Hindlimb muscle (tissue), 1 donor: ENCODE results near the gene EPYC. TPM values are rescaled to one million over a fixed set of nuclear protein-coding genes. Genes with fewer than 3 reads are reported as not detected.

Experiments
- DNase-seq: peaks from one replicate; pipeline ENCODE4 v3.0.0-alpha.2; 2013
- polyA plus RNA-seq: library from polyadenylated mRNA; unstranded; fragments of 120-200 nt; gene quantifications from one replicate; pipeline ENCODE4 v1.2.1, GENCODE V29; 2013; ENCODE audit not compliant: insufficient read length

Gene EPYC
- not detected for polyA plus RNA-seq

- DNase-seq = no peak
Measured at GRCh38 chr12:91004872-91005271, at the start of gene EPYC. Gene EPYC, minus strand, starts transcription at chr12:91004972. Its CDS starts 2,407 bp downstream, at chr12:91002565.

GRCh38 chr12:91053951-91054715, 49.4 kb upstream of the EPYC start:
- DNase-seq = peak; percentile 94

- no peak for DNase-seq
Measured at GRCh38 chr12:91052026-91052425, 47.3 kb upstream of the EPYC start.

- DNase-seq = no peak
Measured at GRCh38 chr12:91044586-91044985, 39.8 kb upstream of the EPYC start.

GRCh38 chr12:91043408-91043807, 38.6 kb upstream of the EPYC start:
- DNase-seq = no peak

GRCh38 chr12:91040096-91040755, 35.5 kb upstream of the EPYC start:
- DNase-seq = no peak

- DNase-seq = peak; percentile 61
Measured at GRCh38 chr12:91037276-91037675, 32.5 kb upstream of the EPYC start.

- DNase-seq = no peak
Measured at GRCh38 chr12:91033251-91033650, 28.5 kb upstream of the EPYC start.

GRCh38 chr12:91023326-91024004, 18.7 kb upstream of the EPYC start:
- no peak for DNase-seq

- DNase-seq = no peak
Measured at GRCh38 chr12:91021076-91021475, 16.3 kb upstream of the EPYC start.

GRCh38 chr12:91019455-91019854, 14.7 kb upstream of the EPYC start:
- DNase-seq = no peak

- DNase-seq = no peak
Measured at GRCh38 chr12:91017511-91018263, 12.9 kb upstream of the EPYC start.

- DNase-seq = no peak
Measured at GRCh38 chr12:91017043-91017442, 12.3 kb upstream of the EPYC start.

- no peak for DNase-seq
Measured at GRCh38 chr12:91009319-91009950, 4.7 kb upstream of the EPYC start.

GRCh38 chr12:91007531-91008290, 2.9 kb upstream of the EPYC start:
- DNase-seq = no peak

GRCh38 chr12:91003737-91004136, 1.0 kb downstream of the EPYC start:
- no peak for DNase-seq

- DNase-seq = no peak
Measured at GRCh38 chr12:91001306-91001705, 3.5 kb downstream of the EPYC start.

- no peak for DNase-seq
Measured at GRCh38 chr12:90999966-91000365, 4.8 kb downstream of the EPYC start.

- DNase-seq = no peak
Measured at GRCh38 chr12:90999527-90999926, 5.2 kb downstream of the EPYC start.

GRCh38 chr12:90995010-90995409, 9.8 kb downstream of the EPYC start:
- peak; percentile 17 for DNase-seq

GRCh38 chr12:90991952-90992465, 12.8 kb downstream of the EPYC start:
- no peak for DNase-seq
